H1 (cell line): ENCODE measurements around the gene UBE4A. TPM values are rescaled to one million over a fixed set of nuclear protein-coding genes. Genes with fewer than 3 reads are reported as not detected.
A peak's percentile ranks its signal among the peaks of the same experiment; 100 is the strongest.

ENCODE experiments used
- CTCF ChIA-PET: fragments of 300-600 bp; sonication (Branson Sonifier 250); formaldehyde crosslinking; loops from one replicate; lab custom pipeline; 2021; ENCODE audit not compliant: partially characterized antibody; lab: Charles Lee
- POLR2A ChIA-PET: fragments of 300-600 bp; sonication (Branson Sonifier 250); formaldehyde crosslinking; loops from one replicate; lab custom pipeline; 2021; ENCODE audit warnings: inconsistent platforms; ENCODE audit not compliant: partially characterized antibody; lab: Charles Lee
- DNase-seq, 2 experiments: peaks; one replicate each; pipeline versions ENCODE4 v3.0.0 to v3.0.0-alpha.2; 2010 to 2022; ENCODE audit warnings: low spot score in 2 of 2, low read depth in 1 of 2, mixed read lengths in 1 of 2
- FAIRE-seq: peaks from 2 replicates; lab custom pipeline; 2011; peaks lifted over from hg19 to GRCh38; lab: Jason Lieb, UNC
- H2AFZ ChIP-seq: 2 replicates; pipeline ENCODE4 v1.8.1; 2012; ENCODE audit warnings: low read length, inconsistent platforms
- H2AK5ac ChIP-seq: 2 replicates; pipeline ENCODE4 v1.6.1; 2013; ENCODE audit warnings: low read depth, low read length
- H2BK120ac ChIP-seq: replicated peaks from 2 replicates; pipeline ENCODE3; 2013; ENCODE audit warnings: low read depth, low read length, inconsistent platforms
- H2BK12ac ChIP-seq: 2 replicates; pipeline ENCODE4 v1.6.1; 2013; ENCODE audit warnings: low read depth, low read length
- H2BK15ac ChIP-seq: 2 replicates; pipeline ENCODE4 v1.6.1; 2013; ENCODE audit warnings: low read length
- H2BK20ac ChIP-seq: 2 replicates; pipeline ENCODE4 v1.6.1; 2013; ENCODE audit warnings: low read length
- H2BK5ac ChIP-seq: 2 replicates; pipeline ENCODE4 v1.6.1; 2013; ENCODE audit warnings: low read depth, low read length
- H3K14ac ChIP-seq: 2 replicates; pipeline ENCODE4 v1.6.1; 2013; ENCODE audit warnings: inconsistent platforms; ENCODE audit not compliant: insufficient read length
- H3K18ac ChIP-seq: 2 replicates; pipeline ENCODE4 v1.6.1; 2013; ENCODE audit warnings: low read length; ENCODE audit errors: extremely low read depth
- H3K23ac ChIP-seq: 2 replicates; pipeline ENCODE4 v1.6.1; 2013; ENCODE audit warnings: inconsistent platforms; ENCODE audit not compliant: insufficient read length
- H3K23me2 ChIP-seq: 2 replicates; pipeline ENCODE4 v1.6.1; 2013; ENCODE audit warnings: low read depth, low read length
- H3K27ac ChIP-seq: 2 replicates; pipeline ENCODE4 v1.6.1; 2011; ENCODE audit warnings: low read depth, low read length, inconsistent platforms
- H3K27me3 ChIP-seq, 4 experiments: replicated peaks in 1 of 4; 1 replicate in 1 of 4; 2 replicates in 3 of 4; pipeline versions ENCODE4 v1.6.1 to v1.8.1; 2011 to 2013; ENCODE audit warnings: low read length in 3 of 4, mild to moderate bottlenecking in 3 of 4, inconsistent platforms in 2 of 4, mixed read lengths in 2 of 4, moderate library complexity in 1 of 4; ENCODE audit not compliant: control insufficient read depth in 3 of 4, insufficient read depth in 3 of 4; ENCODE audit errors: extremely low read depth in 1 of 4
- H3K36me3 ChIP-seq, 4 experiments: 2 replicates each; pipeline versions ENCODE4 v1.6.1 to v1.8.1; 2011 to 2013; ENCODE audit warnings: mild to moderate bottlenecking in 4 of 4, low read length in 3 of 4, moderate library complexity in 2 of 4, control low read depth in 1 of 4, inconsistent platforms in 1 of 4; ENCODE audit not compliant: insufficient read depth in 4 of 4, control insufficient read depth in 2 of 4
- H3K4ac ChIP-seq: replicated peaks from 2 replicates; pipeline ENCODE3; 2013; ENCODE audit warnings: low read length, low read depth, mixed read lengths, inconsistent platforms; ENCODE audit not compliant: insufficient read length
- H3K4me1 ChIP-seq, 4 experiments: replicated peaks in 1 of 4; 1 replicate in 1 of 4; 2 replicates in 3 of 4; pipeline versions ENCODE4 v1.6.1 to v1.8.1; 2011 to 2013; ENCODE audit warnings: low read length in 3 of 4, inconsistent platforms in 2 of 4, mixed read lengths in 1 of 4; ENCODE audit not compliant: insufficient read depth in 4 of 4, control insufficient read depth in 3 of 4
- H3K4me2 ChIP-seq, 2 experiments: 2 replicates each; pipeline versions ENCODE4 v1.6.1 to v1.8.1; 2011 to 2013; ENCODE audit warnings: low read depth in 2 of 2, low read length in 2 of 2, control low read depth in 1 of 2, inconsistent platforms in 1 of 2, mild to moderate bottlenecking in 1 of 2; ENCODE audit not compliant: insufficient read depth in 1 of 2
- H3K4me3 ChIP-seq, 4 experiments: fragments of 200-600, 300-600 bp in 1 of 4; sonication (generic), shearing (Covaris generic), sonication (Bioruptor Twin) in 1 of 4; 2 replicates each; pipeline versions ENCODE4 v1.5.1 to v1.8.1; 2011 to 2016; ENCODE audit warnings: low read length in 4 of 4, low read depth in 3 of 4, control low read depth in 2 of 4, inconsistent platforms in 2 of 4, mild to moderate bottlenecking in 2 of 4, mixed read lengths in 1 of 4, moderate library complexity in 1 of 4; ENCODE audit not compliant: insufficient read depth in 2 of 4; ENCODE audit errors: extremely low read depth in 1 of 4
- H3K56ac ChIP-seq: replicated peaks from 2 replicates; pipeline ENCODE3; 2013; ENCODE audit warnings: low read depth, mild to moderate bottlenecking, mixed read lengths, low read length, inconsistent platforms; ENCODE audit not compliant: insufficient read length
- H3K79me1 ChIP-seq: 2 replicates; pipeline ENCODE4 v1.6.1; 2013; ENCODE audit warnings: low read depth, low read length, control low read depth
- H3K79me2 ChIP-seq, 2 experiments: 2 replicates each; pipeline versions ENCODE4 v1.6.1 to v1.8.1; 2012 to 2013; ENCODE audit warnings: low read length in 2 of 2, mild to moderate bottlenecking in 2 of 2, inconsistent platforms in 1 of 2; ENCODE audit not compliant: insufficient read depth in 2 of 2, control insufficient read depth in 1 of 2
- H3K9ac ChIP-seq, 4 experiments: replicated peaks in 1 of 4; 1 replicate in 1 of 4; 2 replicates in 3 of 4; pipeline versions ENCODE4 v1.6.1 to v1.8.1; 2011 to 2013; ENCODE audit warnings: low read depth in 3 of 4, low read length in 3 of 4, control low read depth in 2 of 4, mild to moderate bottlenecking in 2 of 4, moderate library complexity in 2 of 4, inconsistent platforms in 1 of 4; ENCODE audit errors: extremely low read depth in 1 of 4
- H3K9me3 ChIP-seq, 2 experiments: 2 replicates each; pipeline versions ENCODE4 v1.6.1 to v1.8.1; 2012 to 2013; ENCODE audit warnings: mild to moderate bottlenecking in 2 of 2, moderate library complexity in 2 of 2, control low read depth in 1 of 2, inconsistent platforms in 1 of 2, low read depth in 1 of 2, low read length in 1 of 2, mixed read lengths in 1 of 2; ENCODE audit not compliant: insufficient read depth in 2 of 2
- H4K20me1 ChIP-seq, 2 experiments: replicated peaks in 1 of 2; 2 replicates each; pipeline versions ENCODE3 to v1.8.1; 2011 to 2013; ENCODE audit warnings: inconsistent platforms in 2 of 2, low read length in 2 of 2, mild to moderate bottlenecking in 1 of 2; ENCODE audit not compliant: insufficient read depth in 2 of 2, control insufficient read depth in 1 of 2
- H4K5ac ChIP-seq: 2 replicates; pipeline ENCODE4 v1.6.1; 2013; ENCODE audit warnings: low read length, low read depth, mixed read lengths, inconsistent platforms; ENCODE audit not compliant: insufficient read length
- H4K8ac ChIP-seq: 2 replicates; pipeline ENCODE4 v1.8.0; 2013; ENCODE audit warnings: mild to moderate bottlenecking, moderate library complexity, low read length, inconsistent platforms; ENCODE audit not compliant: insufficient read depth; ENCODE audit errors: extremely low read depth
- H4K91ac ChIP-seq: replicated peaks from 2 replicates; pipeline ENCODE3; 2013; ENCODE audit warnings: low read length, mixed read lengths, inconsistent platforms; ENCODE audit not compliant: insufficient read length
- CBX5 ChIP-seq: fragments of 300-800, 300-1000 bp; sonication (generic); IDR thresholded peaks from 2 replicates; pipeline ENCODE4 v1.7.1; 2016; ENCODE audit warnings: antibody characterized with exemption, low read length, low read depth
- CBX8 ChIP-seq: fragments of 300-800, 300-1000 bp; sonication (generic); IDR thresholded peaks from 2 replicates; pipeline ENCODE4 v1.7.1; 2016; ENCODE audit warnings: low read depth, low read length, borderline replicate concordance
- CEBPB ChIP-seq: IDR thresholded peaks from 2 replicates; pipeline ENCODE4 v1.6.1; 2012; ENCODE audit warnings: low read depth, low read length
- CHD1 ChIP-seq: IDR thresholded peaks from 2 replicates; pipeline ENCODE4 v1.6.1; 2012; ENCODE audit warnings: low read depth, low read length, improper control_type of control experiment
- CTCF ChIP-seq, 3 experiments: IDR thresholded peaks; 1 replicate in 2 of 3; 2 replicates in 1 of 3; pipeline versions ENCODE4 v1.5.1 to v1.6.1; 2011; ENCODE audit warnings: low read length in 3 of 3, mild to moderate bottlenecking in 3 of 3, inconsistent platforms in 2 of 3, low read depth in 1 of 3, moderate library complexity in 1 of 3; ENCODE audit not compliant: insufficient read depth in 1 of 3; ENCODE audit errors: control extremely low read depth in 1 of 3
- HDAC6 ChIP-seq: IDR thresholded peaks from one replicate; pipeline ENCODE4 v1.7.1; 2012; ENCODE audit warnings: low read depth, mild to moderate bottlenecking, inconsistent platforms, low read length, moderate library complexity
- KDM1A ChIP-seq: fragments of 200-600, 300-600 bp; sonication (generic); IDR thresholded peaks from 2 replicates; pipeline ENCODE4 v1.7.1; 2016; ENCODE audit warnings: mild to moderate bottlenecking, low read length, borderline replicate concordance
- PHF8 ChIP-seq: fragments of 200-600 bp; sonication (generic); conservative IDR thresholded peaks from 2 replicates; pipeline ENCODE4 v1.7.1; 2012; ENCODE audit warnings: low read depth, mild to moderate bottlenecking, inconsistent platforms, low read length, moderate library complexity
- SRF ChIP-seq: IDR thresholded peaks from 2 replicates; pipeline ENCODE4 v1.6.1; 2011; ENCODE audit warnings: mild to moderate bottlenecking, low read depth, low read length, moderate library complexity
- TAF7 ChIP-seq: optimal IDR thresholded peaks from 2 replicates; pipeline ENCODE3; 2011; ENCODE audit warnings: low read depth, mild to moderate bottlenecking, inconsistent platforms, low read length, moderate library complexity, borderline replicate concordance
- WGBS, 2 experiments: shearing (Covaris generic) in 1 of 2; methylation state at CpG; one replicate each; pipeline versions ENCODE4 v1.1.6 to v1.1.7; 2013 to 2015; ENCODE audit warnings: low lambda C conversion rate in 2 of 2, mixed read lengths in 2 of 2, inconsistent platforms in 1 of 2, low coverage in 1 of 2, missing lambda C conversion rate in 1 of 2; ENCODE audit not compliant: insufficient replicate concordance in 2 of 2, insufficient coverage in 1 of 2, insufficient read length in 1 of 2; ENCODE audit errors: extremely low coverage in 1 of 2, missing lambda C conversion rate in 1 of 2; 5-methylcytosine and 5-hydroxymethylcytosine counted together
- polyA plus RNA-seq, 7 experiments: library from polyadenylated mRNA; depleted of rRNA in 3 of 7; stranded (reverse) in 5 of 7; unstranded in 2 of 7; fragments of >200 nt in 5 of 7; fragments of 200-250 nt in 2 of 7; gene quantifications; 1 replicate in 5 of 7; 2 replicates in 1 of 7; 4 replicates in 1 of 7; pipeline versions ENCODE4 v1.2.1 to v1.2.3, GENCODE V29; 2011 to 2013; ENCODE audit warnings: missing spikeins in 2 of 7, mixed read lengths in 2 of 7
- total RNA-seq: library from RNA; stranded (reverse); fragmentation: NEBNext Ultra II Directional; extraction: Animal tissue kit (Norgen Biotek cat#: 25700); gene quantifications from 2 replicates; pipeline ENCODE4 v1.2.1, GENCODE V29; 2021

Gene UBE4A
- total and polyA plus RNA-seq, 2 of the 8 experiments (the other 6 are each of a cell fraction or from before 2014, with no cell fraction given) = 11.3 to 34.5 TPM

GRCh38 chr11:118415062-118415738, 55.8 kb downstream of the UBE4A start:
- H4K20me1 ChIP-seq = no peaks in the 10 kb centered on the region
- no peak for FAIRE-seq
- DNase-seq = no peak
- 81 to 100% methylated on average over 1 to 8 of the region's 8 CpGs for WGBS, 2 experiments
- no peak overlapping the region for H2AK5ac ChIP-seq
- H3K27me3 ChIP-seq = no peaks in the 10 kb centered on the region
- H3K4me2 ChIP-seq = peak overlapping the region in 1 of 2 experiments; percentile 10; a peak in 2 of 4 replicates
- peak overlapping the region; percentile 36; the same call in 1 of the 2 replicates for H2BK5ac ChIP-seq
- H2AFZ ChIP-seq = no peak overlapping the region
- H3K9ac ChIP-seq = no peak overlapping the region
- H2BK15ac ChIP-seq = no peak overlapping the region
- no peak overlapping the region for H4K5ac ChIP-seq
- H3K36me3 ChIP-seq = 0 out of 8 replicates have a peak, but pooled peaks cover 0 to 2% (median 0%) of the 10 kb centered on the region in 4 experiments
- H2BK120ac ChIP-seq = no peak overlapping the region
- ChIA-PET POLR2A (interaction anchor here (0.7 to 1.7 kb wide), 7 partner anchors 10 to 115 kb away, joined by 3 to 16 read pairs (median 3); partner anchors contain the start of genes KMT2A and TMEM25), CTCF (interaction anchor here (1.4 to 1.5 kb wide), 2 partner anchors 9 to 13 kb away, joined by 5 to 6 read pairs; partner anchors contain the start of gene ATP5MG)
- no peaks in the 10 kb centered on the region for H3K79me1 ChIP-seq
- H3K14ac ChIP-seq = no peak overlapping the region
- no peaks in the 10 kb centered on the region for H3K9me3 ChIP-seq
- peaks cover 0 to 4% (median 2%) of the 10 kb centered on the region in 4 experiments; a peak in 3 of 7 replicates for H3K4me1 ChIP-seq
- no peaks in the 10 kb centered on the region for H3K79me2 ChIP-seq
- H3K27ac ChIP-seq = 0 out of 2 replicates have a peak overlapping the region, but pooled peaks have one; percentile 17
- H4K91ac ChIP-seq = no peak overlapping the region
- no peak overlapping the region for H3K23ac ChIP-seq
- H3K4me3 ChIP-seq = peak overlapping the region in 1 of 4 experiments; percentile 14; a peak in 1 of 8 replicates
- no peak overlapping the region for H2BK12ac ChIP-seq
- H4K8ac ChIP-seq = no peak overlapping the region
- H3K23me2 ChIP-seq = no peaks in the 10 kb centered on the region
- H3K18ac ChIP-seq = no peak overlapping the region
- no peak overlapping the region for H2BK20ac ChIP-seq
- peak overlapping the region; percentile 7 for H3K56ac ChIP-seq
- H3K4ac ChIP-seq = no peak overlapping the region
- TF ChIP-seq CBX8 = no peak
- no peak for TF ChIP-seq CEBPB
- no peak for TF ChIP-seq CHD1
- TF ChIP-seq KDM1A = no peak
- no peak for TF ChIP-seq HDAC6
- TF ChIP-seq CBX5 = no peak
- no peak for TF ChIP-seq SRF
- TF ChIP-seq PHF8 = no peak
- TF ChIP-seq CTCF (IDR thresholded peaks at IDR 0.05; ENCODE audit: control extremely low read depth in 1 of 3, insufficient read depth in 1 of 3, low read depth in 1 of 3, low read length in 3 of 3) = no peak
- TF ChIP-seq TAF7 = no peak
